D341Med (cell line): Measurements from ENCODE around the gene FCHSD2.
"Not testable (repeated sequence)": the region's sequence is repeated elsewhere in the genome, so short reads cannot be mapped to it uniquely, and the experiment has no call there.

Source experiments
- DNase-seq: peaks from one replicate; pipeline ENCODE4 v3.0.0; 2012; ENCODE audit warnings: low spot score

Gene FCHSD2

GRCh38 chr11:72864702-72865655 is 277.1 kb downstream of the FCHSD2 start:
- DNase-seq, result no peak

- DNase-seq, result no peak
Observed at GRCh38 chr11:72863916-72864315, 278.2 kb downstream of the FCHSD2 start.

GRCh38 chr11:72863091-72863490 is 279.0 kb downstream of the FCHSD2 start:
- no peak for DNase-seq

GRCh38 chr11:72860592-72860991 is 281.5 kb downstream of the FCHSD2 start:
- DNase-seq, result no peak

- no peak for DNase-seq
Observed at GRCh38 chr11:72860010-72860409, 282.1 kb downstream of the FCHSD2 start.

GRCh38 chr11:72859126-72859525 is 283.0 kb downstream of the FCHSD2 start:
- no peak for DNase-seq

- not testable (repeated sequence) for DNase-seq
Observed at GRCh38 chr11:72858267-72858666, 283.9 kb downstream of the FCHSD2 start.

- no peak for DNase-seq
Observed at GRCh38 chr11:72856551-72857345, 285.4 kb downstream of the FCHSD2 start.

GRCh38 chr11:72856065-72856464 is 286.1 kb downstream of the FCHSD2 start:
- DNase-seq, result no peak

GRCh38 chr11:72851726-72852125 is 290.4 kb downstream of the FCHSD2 start:
- DNase-seq, result no peak

- no peak for DNase-seq
Observed at GRCh38 chr11:72850832-72851231, 291.3 kb downstream of the FCHSD2 start.

- DNase-seq, result peak; percentile 71
Observed at GRCh38 chr11:72848846-72849466, 293.2 kb downstream of the FCHSD2 start.

GRCh38 chr11:72844356-72844755 is 297.8 kb downstream of the FCHSD2 start:
- no peak for DNase-seq

- DNase-seq, result no peak
Observed at GRCh38 chr11:72842653-72843330, 299.3 kb downstream of the FCHSD2 start.

- no peak for DNase-seq
Observed at GRCh38 chr11:72842126-72842525, 300.0 kb downstream of the FCHSD2 start.

- DNase-seq, result no peak
Observed at GRCh38 chr11:72841397-72841796, 300.7 kb downstream of the FCHSD2 start.

GRCh38 chr11:72840780-72841179 is 301.3 kb downstream of the FCHSD2 start:
- DNase-seq, result no peak

- DNase-seq, result no peak
Observed at GRCh38 chr11:72838691-72839305, 303.3 kb downstream of the FCHSD2 start.

GRCh38 chr11:72836111-72836510 is 306.0 kb downstream of the FCHSD2 start:
- peak; percentile 67 for DNase-seq

- no peak for DNase-seq
Observed at GRCh38 chr11:72834905-72835304, 307.2 kb downstream of the FCHSD2 start.

- DNase-seq, result no peak
Observed at GRCh38 chr11:72833811-72834493, 308.2 kb downstream of the FCHSD2 start.
